HPDE6-E6E7 (cell line): ENCODE measurements around the gene OCA2.

Experiments used
- DNase-seq: peaks from one replicate; pipeline ENCODE4 v3.0.0; 2011; ENCODE audit warnings: missing footprints; ENCODE audit errors: extremely low spot score

Gene OCA2

GRCh38 chr15:27949089-27949488 is 150.0 kb downstream of the OCA2 start:
- no peak for DNase-seq

GRCh38 chr15:27939246-27939645 is 159.9 kb downstream of the OCA2 start:
- no peak for DNase-seq

- DNase-seq, result no peak
Observed at GRCh38 chr15:27937851-27938250, 161.3 kb downstream of the OCA2 start.

- DNase-seq, result no peak
Observed at GRCh38 chr15:27936164-27936563, 163.0 kb downstream of the OCA2 start.

- DNase-seq, result no peak
Observed at GRCh38 chr15:27935328-27935727, 163.8 kb downstream of the OCA2 start.

GRCh38 chr15:27934782-27935181 is 164.3 kb downstream of the OCA2 start:
- no peak for DNase-seq

GRCh38 chr15:27933562-27933961 is 165.6 kb downstream of the OCA2 start:
- DNase-seq, result no peak

- DNase-seq, result no peak
Observed at GRCh38 chr15:27932600-27932999, 166.5 kb downstream of the OCA2 start.

GRCh38 chr15:27928386-27928785 is 170.7 kb downstream of the OCA2 start:
- DNase-seq, result no peak

GRCh38 chr15:27912283-27912682 is 186.8 kb downstream of the OCA2 start:
- no peak for DNase-seq

GRCh38 chr15:27906802-27907201 is 192.3 kb downstream of the OCA2 start:
- no peak for DNase-seq

GRCh38 chr15:27903405-27903804 is 195.7 kb downstream of the OCA2 start:
- DNase-seq, result no peak

GRCh38 chr15:27902680-27903385 is 196.3 kb downstream of the OCA2 start:
- no peak for DNase-seq

- DNase-seq, result no peak
Observed at GRCh38 chr15:27899583-27900285, 199.4 kb downstream of the OCA2 start.

- DNase-seq, result no peak
Observed at GRCh38 chr15:27897481-27897880, 201.6 kb downstream of the OCA2 start.

GRCh38 chr15:27894645-27895044 is 204.5 kb downstream of the OCA2 start:
- no peak for DNase-seq

- DNase-seq, result no peak
Observed at GRCh38 chr15:27889258-27889657, 209.9 kb downstream of the OCA2 start.

- no peak for DNase-seq
Observed at GRCh38 chr15:27885201-27885600, 213.9 kb downstream of the OCA2 start.

- no peak for DNase-seq
Observed at GRCh38 chr15:27884726-27885125, 214.4 kb downstream of the OCA2 start.

GRCh38 chr15:27878841-27879240 is 220.3 kb downstream of the OCA2 start:
- DNase-seq, result no peak

GRCh38 chr15:27873828-27874227 is 225.3 kb downstream of the OCA2 start:
- no peak for DNase-seq

- no peak for DNase-seq
Observed at GRCh38 chr15:27873039-27873438, 226.1 kb downstream of the OCA2 start.

GRCh38 chr15:27872355-27872754 is 226.8 kb downstream of the OCA2 start:
- DNase-seq, result no peak

GRCh38 chr15:27871902-27872260 is 227.2 kb downstream of the OCA2 start:
- DNase-seq, result no peak
